GM19025 (cell line): ENCODE data around the gene ZNF41.
"Not testable (repeated sequence)": the region's sequence is repeated elsewhere in the genome, so short reads cannot be mapped to it uniquely, and the experiment has no call there.

ENCODE experiments used
- ATAC-seq: cut with Tn5 transposase; IDR thresholded peaks from one replicate; pipeline ENCODE4 v1.9.1; 2021; ENCODE audit warnings: mild to moderate bottlenecking, low read depth, moderate library complexity; ENCODE audit not compliant: unreplicated experiment

ZNF41 gene

DNA sequence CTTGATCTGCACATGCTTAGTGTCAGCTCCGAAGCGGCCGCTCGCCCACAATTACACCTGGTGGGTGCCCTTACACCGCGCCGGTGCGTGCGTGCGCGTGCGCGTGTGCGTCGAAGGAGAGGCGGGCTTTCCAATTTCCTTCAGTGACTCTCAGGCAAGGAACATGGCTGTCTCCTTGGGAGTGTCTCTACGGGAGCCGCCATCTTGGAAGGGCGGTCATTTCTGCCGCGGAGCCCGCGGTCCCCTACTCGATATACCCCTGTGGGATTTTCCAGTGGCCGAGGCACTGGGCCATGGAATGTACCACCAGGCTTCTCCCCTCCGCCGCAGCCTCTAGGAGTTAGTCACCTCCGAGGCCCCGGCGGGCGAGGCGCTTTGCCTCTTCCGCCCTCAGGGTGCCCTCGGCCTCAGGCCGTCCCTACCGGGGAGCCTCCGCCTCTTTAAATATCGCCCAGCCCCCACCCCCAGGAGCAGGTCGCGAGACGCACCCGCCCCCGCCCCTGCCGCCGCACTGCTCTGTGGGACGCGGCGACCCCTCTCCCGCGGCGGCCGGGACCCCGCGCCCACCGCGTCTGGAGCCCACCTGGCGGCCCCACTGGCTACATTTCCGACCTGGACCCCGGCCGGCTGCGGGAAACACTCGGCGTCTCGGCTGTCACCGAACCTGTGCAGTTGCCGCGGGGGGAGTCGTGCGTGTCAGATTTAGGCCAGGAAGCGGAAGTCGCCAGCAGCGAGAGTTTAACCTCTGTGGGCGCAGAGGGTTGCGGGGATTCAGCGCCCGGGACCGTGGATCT, at the start of gene ZNF41:
TSS of gene ZNF41 (minus strand) at position 711 of the 794 bp plus-strand sequence. CDS start 15,741 bp downstream, outside the sequence.
- peak; percentile 76 for ATAC-seq

DNA sequence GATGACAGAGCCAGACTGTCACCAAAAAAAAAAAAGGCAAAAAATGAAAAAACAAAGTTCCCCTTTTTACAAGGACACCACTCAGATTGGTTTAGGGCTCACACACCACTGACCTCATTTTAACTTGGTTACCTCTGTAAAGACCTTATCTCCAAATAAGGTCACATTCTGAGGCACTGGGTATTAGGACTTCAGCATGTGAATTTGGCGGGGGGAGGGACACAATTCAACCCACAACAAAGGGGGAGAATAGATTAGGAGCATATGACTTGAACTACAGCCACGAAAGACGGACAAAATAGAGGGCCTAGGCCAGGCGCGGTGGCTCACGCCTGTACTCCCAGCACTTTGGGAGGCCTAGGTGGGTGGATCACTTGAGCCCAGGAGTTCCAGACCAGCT, 47.0 kb upstream of the ZNF41 start:
- no peak for ATAC-seq

- no peak for ATAC-seq
These were observed 46.5 kb upstream of the ZNF41 start for GRCh38 chrX:47529548-47529947.

DNA sequence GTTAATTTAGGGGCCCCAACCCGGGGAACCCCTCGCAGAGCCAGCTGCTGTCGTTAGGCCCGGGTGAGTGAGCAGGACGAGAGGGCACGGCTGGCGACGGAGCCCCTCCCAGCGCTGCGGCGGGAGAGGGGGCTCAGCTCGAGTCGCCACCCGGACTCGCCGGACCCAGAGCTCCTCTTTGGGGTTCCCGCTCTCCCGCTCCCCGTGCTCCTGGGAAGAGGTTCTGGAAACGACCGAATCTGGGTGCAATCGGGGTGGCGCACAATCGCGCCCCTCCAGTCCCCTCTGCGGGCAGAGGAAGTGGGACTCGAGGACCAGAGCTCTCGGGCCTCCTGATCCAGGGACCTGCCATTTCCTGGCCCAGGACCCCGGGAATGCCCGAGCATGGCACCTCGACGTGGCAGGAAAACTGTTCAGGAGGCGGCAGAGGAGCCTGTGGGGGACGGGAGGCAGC, 40.7 kb upstream of the ZNF41 start:
- no peak for ATAC-seq

- ATAC-seq, result peak; percentile 90
These were observed 40.3 kb upstream of the ZNF41 start for GRCh38 chrX:47523297-47523696.

GRCh38 chrX:47518144-47518543, 35.1 kb upstream of the ZNF41 start:
- no peak for ATAC-seq

DNA sequence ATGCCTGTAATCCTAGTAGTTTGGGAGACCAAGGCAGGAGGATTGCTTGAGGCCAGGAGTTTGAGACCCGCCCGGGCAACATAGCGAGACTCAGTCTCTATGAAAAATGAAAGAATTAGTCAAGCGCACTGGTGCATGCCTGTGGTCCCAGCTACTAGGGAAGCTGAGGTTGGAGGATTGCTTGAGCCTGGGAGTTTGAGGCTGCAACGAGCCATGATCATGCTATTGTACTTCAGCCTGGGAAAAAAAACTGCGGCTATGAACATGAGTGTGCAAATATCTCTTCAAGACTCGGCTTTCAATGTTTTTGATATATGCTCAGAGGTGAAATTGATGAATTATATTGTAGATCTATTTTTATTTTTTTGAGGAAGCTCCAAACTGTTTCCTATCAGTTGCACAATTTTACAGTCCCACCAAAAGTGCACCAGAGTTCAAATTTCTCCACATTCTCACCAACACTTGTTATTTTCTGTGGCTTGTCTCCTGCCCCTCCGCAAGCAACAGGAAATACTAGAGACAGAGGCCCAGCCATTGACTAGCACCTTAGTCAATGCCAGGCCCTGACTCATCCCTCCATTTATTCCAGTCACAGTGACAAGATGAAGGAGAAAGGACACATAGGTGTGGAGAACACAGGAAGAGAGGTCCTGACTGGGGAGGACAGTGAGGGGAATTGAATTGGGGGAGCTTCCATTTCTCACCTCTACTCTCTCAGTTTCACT, 33.1 kb upstream of the ZNF41 start:
- ATAC-seq, result no peak

GRCh38 chrX:47514533-47515235, 31.7 kb upstream of the ZNF41 start:
- no peak for ATAC-seq

DNA sequence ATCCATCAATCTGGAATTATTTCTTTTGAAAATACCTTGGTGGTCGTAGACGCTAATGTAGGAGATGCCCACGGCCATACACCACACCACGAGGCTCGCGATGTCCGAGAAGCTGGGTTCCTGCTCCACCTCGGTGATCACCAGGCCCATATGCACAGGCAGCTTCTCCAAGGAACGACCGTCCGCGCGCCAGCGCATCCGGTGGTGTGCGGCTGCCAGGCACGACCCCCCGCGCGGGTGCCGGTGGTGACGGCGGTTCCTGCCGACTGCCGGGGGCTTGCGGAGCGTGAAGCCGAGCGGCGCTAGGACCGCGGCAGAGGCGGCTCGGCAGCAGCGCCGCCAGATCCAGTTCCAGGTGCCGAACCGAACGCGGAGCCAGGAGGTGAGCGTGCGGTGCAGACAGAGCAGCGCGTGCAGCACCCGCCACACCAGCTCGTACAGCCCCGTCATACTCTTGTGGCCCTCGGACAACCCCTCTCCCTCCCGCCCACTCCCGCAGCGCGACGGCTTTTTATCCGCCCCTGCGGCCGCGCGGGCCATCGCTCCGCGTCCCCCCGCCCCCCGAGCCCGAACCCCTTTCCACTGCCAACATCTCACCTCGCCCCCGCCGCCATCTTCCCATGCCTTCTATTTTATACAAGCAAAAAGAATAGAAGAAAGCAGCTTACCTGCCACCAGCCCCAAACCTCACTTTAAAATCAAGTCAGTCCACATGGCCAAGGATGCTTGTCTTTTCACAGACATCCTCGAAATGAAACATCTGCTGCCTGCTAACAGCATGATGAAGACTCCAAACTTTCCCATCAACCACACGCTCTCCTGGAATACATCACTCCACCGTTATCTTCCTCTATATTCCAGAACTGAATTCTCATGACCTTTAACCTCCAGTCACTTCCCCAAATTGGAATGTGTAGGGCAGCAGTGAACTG, 30.3 kb upstream of the ZNF41 start:
- not testable (repeated sequence) for ATAC-seq

GRCh38 chrX:47512383-47512782, 29.4 kb upstream of the ZNF41 start:
- ATAC-seq, result not testable (repeated sequence)

- no peak for ATAC-seq
These were observed 24.3 kb upstream of the ZNF41 start for GRCh38 chrX:47507153-47507867.

GRCh38 chrX:47503151-47503550, 20.1 kb upstream of the ZNF41 start:
- no peak for ATAC-seq

GRCh38 chrX:47502316-47503125, 19.5 kb upstream of the ZNF41 start:
- ATAC-seq, result no peak

GRCh38 chrX:47501226-47502074, 18.4 kb upstream of the ZNF41 start:
- no peak for ATAC-seq

DNA sequence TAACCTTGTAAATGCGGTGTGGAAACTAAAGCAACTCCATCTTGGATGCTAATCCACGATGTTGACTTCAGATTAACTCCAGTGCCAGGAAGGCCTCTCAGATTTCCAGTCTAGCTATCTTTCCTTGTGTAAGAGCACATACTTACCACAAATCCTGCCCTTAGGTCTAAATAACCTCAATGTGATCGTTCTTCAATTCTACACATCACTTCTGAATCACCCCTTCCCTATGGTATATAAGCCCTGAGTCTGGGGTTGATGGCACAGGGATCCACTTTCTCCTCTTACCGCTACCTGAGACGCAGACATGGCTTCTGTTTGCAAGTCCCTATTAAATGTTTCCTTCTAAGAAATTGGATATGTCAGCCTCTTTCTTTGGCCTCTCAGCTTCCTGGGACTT, 17.5 kb upstream of the ZNF41 start:
- no peak for ATAC-seq

GRCh38 chrX:47499293-47499692, 16.3 kb upstream of the ZNF41 start:
- ATAC-seq, result no peak

- no peak for ATAC-seq
These were observed 15.4 kb upstream of the ZNF41 start for GRCh38 chrX:47498411-47498810.
